H1 (cell line): ENCODE measurements around the gene GOLGA3. TPM values are rescaled to one million over a fixed set of nuclear protein-coding genes. Genes with fewer than 3 reads are reported as not detected.

ENCODE experiments used
- CTCF ChIA-PET: fragments of 300-600 bp; sonication (Branson Sonifier 250); formaldehyde crosslinking; loops from one replicate; lab custom pipeline; 2021; ENCODE audit not compliant: partially characterized antibody; lab: Charles Lee
- POLR2A ChIA-PET: fragments of 300-600 bp; sonication (Branson Sonifier 250); formaldehyde crosslinking; loops from one replicate; lab custom pipeline; 2021; ENCODE audit warnings: inconsistent platforms; ENCODE audit not compliant: partially characterized antibody; lab: Charles Lee
- DNase-seq, 2 experiments: peaks; one replicate each; pipeline versions ENCODE4 v3.0.0 to v3.0.0-alpha.2; 2010 to 2022; ENCODE audit warnings: low spot score in 2 of 2, low read depth in 1 of 2, mixed read lengths in 1 of 2
- FAIRE-seq: peaks from 2 replicates; lab custom pipeline; 2011; peaks lifted over from hg19 to GRCh38; lab: Jason Lieb, UNC
- H2AFZ ChIP-seq: 2 replicates; pipeline ENCODE4 v1.8.1; 2012; ENCODE audit warnings: low read length, inconsistent platforms
- H2AK5ac ChIP-seq: 2 replicates; pipeline ENCODE4 v1.6.1; 2013; ENCODE audit warnings: low read depth, low read length
- H2BK120ac ChIP-seq: replicated peaks from 2 replicates; pipeline ENCODE3; 2013; ENCODE audit warnings: low read depth, low read length, inconsistent platforms
- H2BK12ac ChIP-seq: 2 replicates; pipeline ENCODE4 v1.6.1; 2013; ENCODE audit warnings: low read depth, low read length
- H2BK15ac ChIP-seq: 2 replicates; pipeline ENCODE4 v1.6.1; 2013; ENCODE audit warnings: low read length
- H2BK20ac ChIP-seq: 2 replicates; pipeline ENCODE4 v1.6.1; 2013; ENCODE audit warnings: low read length
- H2BK5ac ChIP-seq: 2 replicates; pipeline ENCODE4 v1.6.1; 2013; ENCODE audit warnings: low read depth, low read length
- H3K14ac ChIP-seq: 2 replicates; pipeline ENCODE4 v1.6.1; 2013; ENCODE audit warnings: inconsistent platforms; ENCODE audit not compliant: insufficient read length
- H3K18ac ChIP-seq: 2 replicates; pipeline ENCODE4 v1.6.1; 2013; ENCODE audit warnings: low read length; ENCODE audit errors: extremely low read depth
- H3K23ac ChIP-seq: 2 replicates; pipeline ENCODE4 v1.6.1; 2013; ENCODE audit warnings: inconsistent platforms; ENCODE audit not compliant: insufficient read length
- H3K23me2 ChIP-seq: 2 replicates; pipeline ENCODE4 v1.6.1; 2013; ENCODE audit warnings: low read depth, low read length
- H3K27ac ChIP-seq: 2 replicates; pipeline ENCODE4 v1.6.1; 2011; ENCODE audit warnings: low read depth, low read length, inconsistent platforms
- H3K27me3 ChIP-seq, 4 experiments: replicated peaks in 1 of 4; 1 replicate in 1 of 4; 2 replicates in 3 of 4; pipeline versions ENCODE4 v1.6.1 to v1.8.1; 2011 to 2013; ENCODE audit warnings: low read length in 3 of 4, mild to moderate bottlenecking in 3 of 4, inconsistent platforms in 2 of 4, mixed read lengths in 2 of 4, moderate library complexity in 1 of 4; ENCODE audit not compliant: control insufficient read depth in 3 of 4, insufficient read depth in 3 of 4; ENCODE audit errors: extremely low read depth in 1 of 4
- H3K36me3 ChIP-seq, 4 experiments: 2 replicates each; pipeline versions ENCODE4 v1.6.1 to v1.8.1; 2011 to 2013; ENCODE audit warnings: mild to moderate bottlenecking in 4 of 4, low read length in 3 of 4, moderate library complexity in 2 of 4, control low read depth in 1 of 4, inconsistent platforms in 1 of 4; ENCODE audit not compliant: insufficient read depth in 4 of 4, control insufficient read depth in 2 of 4
- H3K4ac ChIP-seq: replicated peaks from 2 replicates; pipeline ENCODE3; 2013; ENCODE audit warnings: low read length, low read depth, mixed read lengths, inconsistent platforms; ENCODE audit not compliant: insufficient read length
- H3K4me1 ChIP-seq, 4 experiments: replicated peaks in 1 of 4; 1 replicate in 1 of 4; 2 replicates in 3 of 4; pipeline versions ENCODE4 v1.6.1 to v1.8.1; 2011 to 2013; ENCODE audit warnings: low read length in 3 of 4, inconsistent platforms in 2 of 4, mixed read lengths in 1 of 4; ENCODE audit not compliant: insufficient read depth in 4 of 4, control insufficient read depth in 3 of 4
- H3K4me2 ChIP-seq, 2 experiments: 2 replicates each; pipeline versions ENCODE4 v1.6.1 to v1.8.1; 2011 to 2013; ENCODE audit warnings: low read depth in 2 of 2, low read length in 2 of 2, control low read depth in 1 of 2, inconsistent platforms in 1 of 2, mild to moderate bottlenecking in 1 of 2; ENCODE audit not compliant: insufficient read depth in 1 of 2
- H3K4me3 ChIP-seq, 4 experiments: fragments of 200-600, 300-600 bp in 1 of 4; sonication (generic), shearing (Covaris generic), sonication (Bioruptor Twin) in 1 of 4; 2 replicates each; pipeline versions ENCODE4 v1.5.1 to v1.8.1; 2011 to 2016; ENCODE audit warnings: low read length in 4 of 4, low read depth in 3 of 4, control low read depth in 2 of 4, inconsistent platforms in 2 of 4, mild to moderate bottlenecking in 2 of 4, mixed read lengths in 1 of 4, moderate library complexity in 1 of 4; ENCODE audit not compliant: insufficient read depth in 2 of 4; ENCODE audit errors: extremely low read depth in 1 of 4
- H3K56ac ChIP-seq: replicated peaks from 2 replicates; pipeline ENCODE3; 2013; ENCODE audit warnings: low read depth, mild to moderate bottlenecking, mixed read lengths, low read length, inconsistent platforms; ENCODE audit not compliant: insufficient read length
- H3K79me1 ChIP-seq: 2 replicates; pipeline ENCODE4 v1.6.1; 2013; ENCODE audit warnings: low read depth, low read length, control low read depth
- H3K79me2 ChIP-seq, 2 experiments: 2 replicates each; pipeline versions ENCODE4 v1.6.1 to v1.8.1; 2012 to 2013; ENCODE audit warnings: low read length in 2 of 2, mild to moderate bottlenecking in 2 of 2, inconsistent platforms in 1 of 2; ENCODE audit not compliant: insufficient read depth in 2 of 2, control insufficient read depth in 1 of 2
- H3K9ac ChIP-seq, 4 experiments: replicated peaks in 1 of 4; 1 replicate in 1 of 4; 2 replicates in 3 of 4; pipeline versions ENCODE4 v1.6.1 to v1.8.1; 2011 to 2013; ENCODE audit warnings: low read depth in 3 of 4, low read length in 3 of 4, control low read depth in 2 of 4, mild to moderate bottlenecking in 2 of 4, moderate library complexity in 2 of 4, inconsistent platforms in 1 of 4; ENCODE audit errors: extremely low read depth in 1 of 4
- H3K9me3 ChIP-seq, 2 experiments: 2 replicates each; pipeline versions ENCODE4 v1.6.1 to v1.8.1; 2012 to 2013; ENCODE audit warnings: mild to moderate bottlenecking in 2 of 2, moderate library complexity in 2 of 2, control low read depth in 1 of 2, inconsistent platforms in 1 of 2, low read depth in 1 of 2, low read length in 1 of 2, mixed read lengths in 1 of 2; ENCODE audit not compliant: insufficient read depth in 2 of 2
- H4K20me1 ChIP-seq, 2 experiments: replicated peaks in 1 of 2; 2 replicates each; pipeline versions ENCODE3 to v1.8.1; 2011 to 2013; ENCODE audit warnings: inconsistent platforms in 2 of 2, low read length in 2 of 2, mild to moderate bottlenecking in 1 of 2; ENCODE audit not compliant: insufficient read depth in 2 of 2, control insufficient read depth in 1 of 2
- H4K5ac ChIP-seq: 2 replicates; pipeline ENCODE4 v1.6.1; 2013; ENCODE audit warnings: low read length, low read depth, mixed read lengths, inconsistent platforms; ENCODE audit not compliant: insufficient read length
- H4K8ac ChIP-seq: 2 replicates; pipeline ENCODE4 v1.8.0; 2013; ENCODE audit warnings: mild to moderate bottlenecking, moderate library complexity, low read length, inconsistent platforms; ENCODE audit not compliant: insufficient read depth; ENCODE audit errors: extremely low read depth
- H4K91ac ChIP-seq: replicated peaks from 2 replicates; pipeline ENCODE3; 2013; ENCODE audit warnings: low read length, mixed read lengths, inconsistent platforms; ENCODE audit not compliant: insufficient read length
- BRCA1 ChIP-seq: IDR thresholded peaks from 2 replicates; pipeline ENCODE4 v1.6.1; 2012; ENCODE audit warnings: low read depth, low read length, improper control_type of control experiment
- CBX5 ChIP-seq: fragments of 300-800, 300-1000 bp; sonication (generic); IDR thresholded peaks from 2 replicates; pipeline ENCODE4 v1.7.1; 2016; ENCODE audit warnings: antibody characterized with exemption, low read length, low read depth
- CTBP2 ChIP-seq: IDR thresholded peaks from 2 replicates; pipeline ENCODE4 v1.7.0; 2011; ENCODE audit warnings: borderline replicate concordance, mild to moderate bottlenecking, moderate library complexity, mixed read lengths, low read length; ENCODE audit not compliant: insufficient read depth, insufficient read length
- EGR1 ChIP-seq: IDR thresholded peaks from 2 replicates; pipeline ENCODE4 v1.6.1; 2011; ENCODE audit warnings: low read depth, low read length, borderline replicate concordance
- GTF2F1 ChIP-seq: IDR thresholded peaks from 2 replicates; pipeline ENCODE4 v1.6.1; 2012; ENCODE audit warnings: low read depth, low read length, improper control_type of control experiment, borderline replicate concordance
- JUND ChIP-seq: IDR thresholded peaks from 2 replicates; pipeline ENCODE4 v1.6.1; 2011; ENCODE audit warnings: mild to moderate bottlenecking, improper control_type of control experiment, low read length
- KDM1A ChIP-seq: fragments of 200-600, 300-600 bp; sonication (generic); IDR thresholded peaks from 2 replicates; pipeline ENCODE4 v1.7.1; 2016; ENCODE audit warnings: mild to moderate bottlenecking, low read length, borderline replicate concordance
- PHF8 ChIP-seq: fragments of 200-600 bp; sonication (generic); conservative IDR thresholded peaks from 2 replicates; pipeline ENCODE4 v1.7.1; 2012; ENCODE audit warnings: low read depth, mild to moderate bottlenecking, inconsistent platforms, low read length, moderate library complexity
- POLR2A ChIP-seq, 2 experiments: IDR thresholded peaks; 1 replicate in 1 of 2; 2 replicates in 1 of 2; pipeline ENCODE4 v1.6.1; 2011; ENCODE audit warnings: low read depth in 2 of 2, low read length in 2 of 2, mild to moderate bottlenecking in 2 of 2; ENCODE audit errors: control extremely low read depth in 1 of 2
- SIX5 ChIP-seq: IDR thresholded peaks from 2 replicates; pipeline ENCODE4 v1.6.1; 2011; ENCODE audit warnings: mild to moderate bottlenecking, low read depth, low read length
- SUZ12 ChIP-seq: fragments of 200-600 bp; sonication (generic); IDR thresholded peaks from 2 replicates; pipeline ENCODE4 v1.6.1; 2012; ENCODE audit warnings: mild to moderate bottlenecking, inconsistent platforms, low read length, moderate library complexity, mixed read lengths
- USF2 ChIP-seq: IDR thresholded peaks from 2 replicates; pipeline ENCODE4 v1.6.1; 2011; ENCODE audit warnings: low read length, improper control_type of control experiment
- ZNF274 ChIP-seq: IDR thresholded peaks from 2 replicates; pipeline ENCODE4 v1.7.0; 2012; ENCODE audit warnings: low read length, borderline replicate concordance; ENCODE audit errors: extremely low read depth
- WGBS, 2 experiments: shearing (Covaris generic) in 1 of 2; methylation state at CpG; one replicate each; pipeline versions ENCODE4 v1.1.6 to v1.1.7; 2013 to 2015; ENCODE audit warnings: low lambda C conversion rate in 2 of 2, mixed read lengths in 2 of 2, inconsistent platforms in 1 of 2, low coverage in 1 of 2, missing lambda C conversion rate in 1 of 2; ENCODE audit not compliant: insufficient replicate concordance in 2 of 2, insufficient coverage in 1 of 2, insufficient read length in 1 of 2; ENCODE audit errors: extremely low coverage in 1 of 2, missing lambda C conversion rate in 1 of 2; 5-methylcytosine and 5-hydroxymethylcytosine counted together
- polyA plus RNA-seq, 7 experiments: library from polyadenylated mRNA; depleted of rRNA in 3 of 7; stranded (reverse) in 5 of 7; unstranded in 2 of 7; fragments of >200 nt in 5 of 7; fragments of 200-250 nt in 2 of 7; gene quantifications; 1 replicate in 5 of 7; 2 replicates in 1 of 7; 4 replicates in 1 of 7; pipeline versions ENCODE4 v1.2.1 to v1.2.3, GENCODE V29; 2011 to 2013; ENCODE audit warnings: missing spikeins in 2 of 7, mixed read lengths in 2 of 7
- total RNA-seq: library from RNA; stranded (reverse); fragmentation: NEBNext Ultra II Directional; extraction: Animal tissue kit (Norgen Biotek cat#: 25700); gene quantifications from 2 replicates; pipeline ENCODE4 v1.2.1, GENCODE V29; 2021

GOLGA3 gene
- total and polyA plus RNA-seq, 2 of the 8 experiments (the other 6 are each of a cell fraction or from before 2014, with no cell fraction given): 6.4 to 33.1 TPM

GRCh38 chr12:132743831-132744230 lies 84.8 kb downstream of the GOLGA3 start:
- H4K8ac ChIP-seq: no peak overlapping the region
- no peak overlapping the region for H4K91ac ChIP-seq
- CTCF ChIA-PET: interaction anchor here (1.0 to 1.6 kb wide), 4 partner anchors 10 to 30 kb away, joined by 3 to 6 read pairs (median 4); no protein-coding TSS in a partner anchor
- DNase-seq: no peak
- H3K36me3 ChIP-seq: peaks cover 53 to 90% (median 81%) of the 10 kb centered on the region in 4 experiments
- H2BK15ac ChIP-seq: no peak overlapping the region
- H2AFZ ChIP-seq: no peak overlapping the region
- no peak overlapping the region for H3K23ac ChIP-seq
- peaks cover 11% of the 10 kb centered on the region for H3K79me1 ChIP-seq
- FAIRE-seq: no peak
- H3K79me2 ChIP-seq: peaks cover 3 to 22% of the 10 kb centered on the region in 2 experiments; a peak in 3 of 4 replicates
- no peak overlapping the region; the same call in 1 of the 2 replicates for H2BK5ac ChIP-seq
- peaks cover 8 to 24% of the 10 kb centered on the region in 2 experiments for H4K20me1 ChIP-seq
- H3K27me3 ChIP-seq: no peaks in the 10 kb centered on the region
- WGBS, 2 experiments: 87% methylated on average over 13 of the region's 13 CpGs; no CpG with 5 or more reads in 1 of the 2 experiments
- no peak overlapping the region for H2AK5ac ChIP-seq
- no peak overlapping the region for H2BK12ac ChIP-seq
- H3K4ac ChIP-seq: no peak overlapping the region
- H3K56ac ChIP-seq: no peak overlapping the region
- POLR2A ChIA-PET: interaction anchor here (0.6 to 1.3 kb wide), 6 partner anchors 8 to 100 kb away, joined by 3 to 4 read pairs (median 4); no protein-coding TSS in a partner anchor
- H3K9ac ChIP-seq: no peak overlapping the region
- H4K5ac ChIP-seq: no peak overlapping the region
- no peak overlapping the region for H2BK120ac ChIP-seq
- H3K14ac ChIP-seq: no peak overlapping the region
- no peak overlapping the region for H3K4me2 ChIP-seq
- H3K18ac ChIP-seq: no peak overlapping the region
- no peaks in the 10 kb centered on the region for H3K9me3 ChIP-seq
- H3K4me3 ChIP-seq: no peak overlapping the region
- H2BK20ac ChIP-seq: no peak overlapping the region
- no peak overlapping the region for H3K27ac ChIP-seq
- no peaks in the 10 kb centered on the region for H3K4me1 ChIP-seq
- H3K23me2 ChIP-seq: peaks cover 3% of the 10 kb centered on the region; the same call in 1 of the 2 replicates
- no peak for TF ChIP-seq POLR2A (IDR thresholded peaks at IDR 0.05; ENCODE audit: control extremely low read depth in 1 of 2, low read depth in 2 of 2, low read length in 2 of 2)
- TF ChIP-seq JUND: no peak
- no peak for TF ChIP-seq PHF8
- no peak for TF ChIP-seq BRCA1
- TF ChIP-seq USF2: no peak
- TF ChIP-seq EGR1: no peak
- TF ChIP-seq SUZ12: no peak
- TF ChIP-seq CTBP2: no peak
- TF ChIP-seq GTF2F1: no peak
- no peak for TF ChIP-seq ZNF274
- no peak for TF ChIP-seq SIX5
- no peak for TF ChIP-seq CBX5
- no peak for TF ChIP-seq KDM1A
